ENCODE data around the gene SLITRK3. TPM values are rescaled to one million over a fixed set of nuclear protein-coding genes. Genes with fewer than 3 reads are reported as not detected.

The SLITRK3 gene
- total RNA-seq, result 0.77 TPM in 1 of 3 replicates, not detected in the others
- long read RNA-seq, result 0 reads

- Mint-ChIP-seq H3K9me3 (ENCODE audit: low read depth) (no peaks in the 10 kb centered on the region), H3K27ac (ENCODE audit: unreplicated experiment) (no peak within 1 kb of the TSS), H3K4me3 (ENCODE audit: unreplicated experiment) (peak within 1 kb of the TSS; percentile 65), H3K4me1 (ENCODE audit: low read depth) (peaks cover 40% of the 10 kb centered on the region), H3K36me3 (ENCODE audit: low read depth) (no peaks in the 10 kb centered on the region), H3K27me3 (ENCODE audit: low read depth) (peaks cover 63% of the 10 kb centered on the region)
- TF ChIP-seq, protein P1, sequence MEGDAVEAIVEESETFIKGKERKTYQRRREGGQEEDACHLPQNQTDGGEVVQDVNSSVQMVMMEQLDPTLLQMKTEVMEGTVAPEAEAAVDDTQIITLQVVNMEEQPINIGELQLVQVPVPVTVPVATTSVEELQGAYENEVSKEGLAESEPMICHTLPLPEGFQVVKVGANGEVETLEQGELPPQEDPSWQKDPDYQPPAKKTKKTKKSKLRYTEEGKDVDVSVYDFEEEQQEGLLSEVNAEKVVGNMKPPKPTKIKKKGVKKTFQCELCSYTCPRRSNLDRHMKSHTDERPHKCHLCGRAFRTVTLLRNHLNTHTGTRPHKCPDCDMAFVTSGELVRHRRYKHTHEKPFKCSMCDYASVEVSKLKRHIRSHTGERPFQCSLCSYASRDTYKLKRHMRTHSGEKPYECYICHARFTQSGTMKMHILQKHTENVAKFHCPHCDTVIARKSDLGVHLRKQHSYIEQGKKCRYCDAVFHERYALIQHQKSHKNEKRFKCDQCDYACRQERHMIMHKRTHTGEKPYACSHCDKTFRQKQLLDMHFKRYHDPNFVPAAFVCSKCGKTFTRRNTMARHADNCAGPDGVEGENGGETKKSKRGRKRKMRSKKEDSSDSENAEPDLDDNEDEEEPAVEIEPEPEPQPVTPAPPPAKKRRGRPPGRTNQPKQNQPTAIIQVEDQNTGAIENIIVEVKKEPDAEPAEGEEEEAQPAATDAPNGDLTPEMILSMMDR (IDR thresholded peaks at IDR 0.05), result no peak
- peak; percentile 36 for DNase-seq (ENCODE audit: low spot score)
Measured at GRCh38 chr3:165195640-165196576, at the start of gene SLITRK3. TSS of gene SLITRK3 (minus strand) at chr3:165196384. CDS start at chr3:165190830, 5,554 bp downstream.

GRCh38 chr3:165243597-165243996 is 47.4 kb upstream of the SLITRK3 start:
- Mint-ChIP-seq H3K27me3 (ENCODE audit: low read depth) (peaks cover 9% of the 10 kb centered on the region), H3K4me1 (ENCODE audit: low read depth) (no peaks in the 10 kb centered on the region), H3K27ac (ENCODE audit: unreplicated experiment) (no peak overlapping the region), H3K9me3 (ENCODE audit: low read depth) (peaks cover 5% of the 10 kb centered on the region), H3K4me3 (ENCODE audit: unreplicated experiment) (no peak overlapping the region), H3K36me3 (ENCODE audit: low read depth) (no peaks in the 10 kb centered on the region)
- TF ChIP-seq, protein P1 (IDR thresholded peaks at IDR 0.05), result no peak
- no peak for DNase-seq (ENCODE audit: low spot score)

- Mint-ChIP-seq H3K36me3 (ENCODE audit: low read depth) (no peaks in the 10 kb centered on the region), H3K27ac (ENCODE audit: unreplicated experiment) (no peak overlapping the region), H3K4me1 (ENCODE audit: low read depth) (no peaks in the 10 kb centered on the region), H3K9me3 (ENCODE audit: low read depth) (no peaks in the 10 kb centered on the region), H3K4me3 (ENCODE audit: unreplicated experiment) (no peak overlapping the region), H3K27me3 (ENCODE audit: low read depth) (peaks cover 4% of the 10 kb centered on the region)
- TF ChIP-seq, protein P1 (IDR thresholded peaks at IDR 0.05), result no peak
- DNase-seq (ENCODE audit: low spot score), result no peak
Measured at GRCh38 chr3:165233501-165234195, 37.5 kb upstream of the SLITRK3 start.

DNA sequence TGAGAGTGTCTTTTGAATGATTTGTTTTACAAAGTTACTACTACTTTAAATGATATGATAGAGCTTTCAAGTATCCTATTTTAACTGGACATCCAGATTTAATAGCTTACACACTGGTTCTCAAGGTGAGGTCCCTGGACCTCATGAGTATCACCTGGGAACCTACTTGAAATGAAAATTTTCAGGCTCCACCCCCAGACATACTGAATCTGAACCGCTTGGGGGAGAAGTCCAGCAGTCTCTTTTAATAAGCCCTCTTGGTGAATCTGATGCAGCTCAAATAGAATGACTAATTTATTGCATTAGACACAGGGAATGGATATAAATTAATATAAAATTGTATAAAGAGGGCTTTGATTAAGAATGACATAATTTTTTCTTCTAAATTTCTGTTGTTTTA is 29.4 kb upstream of the SLITRK3 start:
- Mint-ChIP-seq H3K27me3 (ENCODE audit: low read depth) (peaks cover 8% of the 10 kb centered on the region), H3K4me3 (ENCODE audit: unreplicated experiment) (no peak overlapping the region), H3K4me1 (ENCODE audit: low read depth) (no peaks in the 10 kb centered on the region), H3K27ac (ENCODE audit: unreplicated experiment) (no peak overlapping the region), H3K9me3 (ENCODE audit: low read depth) (no peaks in the 10 kb centered on the region), H3K36me3 (ENCODE audit: low read depth) (no peaks in the 10 kb centered on the region)
- DNase-seq (ENCODE audit: low spot score), result no peak
- TF ChIP-seq, protein P1 (IDR thresholded peaks at IDR 0.05), result no peak

DNA sequence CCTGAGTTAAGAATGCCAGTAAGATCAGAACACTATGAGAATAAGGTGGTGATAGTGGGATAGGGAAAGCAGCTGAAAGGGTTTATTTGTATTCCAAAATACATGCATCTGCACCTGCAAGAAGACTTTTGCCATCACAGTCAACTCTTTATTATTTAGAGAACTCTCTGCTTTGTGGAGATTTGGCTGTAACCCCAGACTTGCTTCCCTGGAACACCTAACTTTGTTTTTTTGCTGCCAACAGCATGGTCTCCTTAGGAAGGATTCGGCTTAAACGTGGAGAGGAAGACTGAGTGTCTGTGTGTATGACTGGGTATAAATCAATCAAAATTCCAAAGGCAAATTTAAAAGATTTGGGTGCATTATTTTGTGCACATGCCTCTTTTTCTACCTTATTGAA is 21.6 kb upstream of the SLITRK3 start:
- no peaks in the 10 kb centered on the region for H3K4me1 Mint-ChIP-seq (ENCODE audit: low read depth)
- no peak overlapping the region for H3K27ac Mint-ChIP-seq (ENCODE audit: unreplicated experiment)
- no peaks in the 10 kb centered on the region for H3K36me3 Mint-ChIP-seq (ENCODE audit: low read depth)
- H3K4me3 Mint-ChIP-seq (ENCODE audit: unreplicated experiment), result no peak overlapping the region
- H3K9me3 Mint-ChIP-seq (ENCODE audit: low read depth), result no peaks in the 10 kb centered on the region
- peaks cover 16% of the 10 kb centered on the region for H3K27me3 Mint-ChIP-seq (ENCODE audit: low read depth)
- TF ChIP-seq, protein P1 (IDR thresholded peaks at IDR 0.05), result no peak
- DNase-seq (ENCODE audit: low spot score), result no peak

Data from chondrocyte (in vitro differentiated cells).